ENCODE data around the gene ODC1.
"Not testable (repeated sequence)": the region's sequence is repeated elsewhere in the genome, so short reads cannot be mapped to it uniquely, and the experiment has no call there.

Gene ODC1

GRCh38 chr2:10478916-10479315 lies 30.8 kb upstream of the ODC1 start:
- DNase-seq (ENCODE audit: low spot score) = no peak

- no peak for DNase-seq (ENCODE audit: low spot score)
Observed at GRCh38 chr2:10478298-10478625, 30.1 kb upstream of the ODC1 start.

- DNase-seq (ENCODE audit: low spot score) = no peak
Observed at GRCh38 chr2:10477443-10478297, 29.5 kb upstream of the ODC1 start.

- DNase-seq (ENCODE audit: low spot score) = no peak
Observed at GRCh38 chr2:10476723-10477442, 28.8 kb upstream of the ODC1 start.

- no peak for DNase-seq (ENCODE audit: low spot score)
Observed at GRCh38 chr2:10475811-10476660, 27.9 kb upstream of the ODC1 start.

- no peak for DNase-seq (ENCODE audit: low spot score)
Observed at GRCh38 chr2:10475221-10475722, 27.1 kb upstream of the ODC1 start.

- DNase-seq (ENCODE audit: low spot score) = no peak
Observed at GRCh38 chr2:10473121-10473756, 25.1 kb upstream of the ODC1 start.

- no peak for DNase-seq (ENCODE audit: low spot score)
Observed at GRCh38 chr2:10471955-10472354, 23.8 kb upstream of the ODC1 start.

- no peak for DNase-seq (ENCODE audit: low spot score)
Observed at GRCh38 chr2:10471046-10471571, 23.0 kb upstream of the ODC1 start.

- no peak for DNase-seq (ENCODE audit: low spot score)
Observed at GRCh38 chr2:10469955-10470608, 22.0 kb upstream of the ODC1 start.

- no peak for DNase-seq (ENCODE audit: low spot score)
Observed at GRCh38 chr2:10469301-10469700, 21.2 kb upstream of the ODC1 start.

- DNase-seq (ENCODE audit: low spot score) = no peak
Observed at GRCh38 chr2:10467401-10467800, 19.3 kb upstream of the ODC1 start.

- DNase-seq (ENCODE audit: low spot score) = no peak
Observed at GRCh38 chr2:10466801-10467200, 18.7 kb upstream of the ODC1 start.

GRCh38 chr2:10465910-10466309 lies 17.8 kb upstream of the ODC1 start:
- no peak for DNase-seq (ENCODE audit: low spot score)

- no peak for DNase-seq (ENCODE audit: low spot score)
Observed at GRCh38 chr2:10462178-10463083, 14.3 kb upstream of the ODC1 start.

- DNase-seq (ENCODE audit: low spot score) = no peak
Observed at GRCh38 chr2:10460366-10460796, 12.3 kb upstream of the ODC1 start.

GRCh38 chr2:10457846-10458598 lies 9.9 kb upstream of the ODC1 start:
- no peak for DNase-seq (ENCODE audit: low spot score)

GRCh38 chr2:10457195-10457594 lies 9.1 kb upstream of the ODC1 start:
- DNase-seq (ENCODE audit: low spot score) = not testable (repeated sequence)

GRCh38 chr2:10454505-10454904 lies 6.4 kb upstream of the ODC1 start:
- no peak for DNase-seq (ENCODE audit: low spot score)
